HEK293T (cell line): ENCODE data around the gene WFDC9.
"Not testable (repeated sequence)": the region's sequence is repeated elsewhere in the genome, so short reads cannot be mapped to it uniquely, and the experiment has no call there.

Experiments
- CTCF ChIA-PET: fragments of 350-600 bp; formaldehyde crosslinking; extraction: SDS; loops from one replicate; lab custom pipeline; 2021; ENCODE audit warnings: antibody characterized with exemption, inconsistent platforms; lab: Yijun Ruan, JAX
- POLR2A ChIA-PET: fragments of 350-600 bp; formaldehyde crosslinking; extraction: SDS; loops from one replicate; lab custom pipeline; 2020; ENCODE audit warnings: antibody characterized with exemption, inconsistent platforms; lab: Yijun Ruan, JAX
- DNase-seq: peaks from one replicate; pipeline ENCODE4 v3.0.0; 2012; ENCODE audit warnings: mixed read lengths; ENCODE audit errors: extremely low spot score
- ARNT ChIP-seq: fragments of 450-650 bp; IDR thresholded peaks from 2 replicates; pipeline ENCODE4 v1.6.1; 2017; ENCODE audit warnings: mild to moderate bottlenecking
- BHLHE40 ChIP-seq: fragments of 450-650 bp; IDR thresholded peaks from 2 replicates; pipeline ENCODE4 v1.6.1; 2016; ENCODE audit warnings: mild to moderate bottlenecking, moderate library complexity, borderline replicate concordance
- CTBP1 ChIP-seq: fragments of 450-650 bp; IDR thresholded peaks from 2 replicates; pipeline ENCODE4 v1.6.1; 2016; ENCODE audit warnings: borderline replicate concordance
- ELF4 ChIP-seq: fragments of 450-650 bp; IDR thresholded peaks from 2 replicates; pipeline ENCODE4 v1.6.1; 2017; ENCODE audit warnings: antibody characterized with exemption
- FOXA1 ChIP-seq: fragments of 450-650 bp; IDR thresholded peaks from 2 replicates; pipeline ENCODE4 v1.6.1; 2016; ENCODE audit warnings: mild to moderate bottlenecking
- FOXK2 ChIP-seq: fragments of 450-650 bp; IDR thresholded peaks from 2 replicates; pipeline ENCODE4 v1.6.1; 2016; ENCODE audit warnings: mild to moderate bottlenecking
- FOXM1 ChIP-seq: fragments of 450-650 bp; IDR thresholded peaks from 2 replicates; pipeline ENCODE4 v1.6.1; 2017; ENCODE audit warnings: mild to moderate bottlenecking, borderline replicate concordance
- HDGF ChIP-seq: fragments of 450-650 bp; IDR thresholded peaks from 2 replicates; pipeline ENCODE4 v1.6.1; 2017; ENCODE audit warnings: antibody characterized with exemption, borderline replicate concordance
- L3MBTL2 ChIP-seq: fragments of 450-650 bp; conservative IDR thresholded peaks from 2 replicates; pipeline ENCODE4 v1.6.1; 2016; ENCODE audit warnings: mild to moderate bottlenecking
- LEF1 ChIP-seq: fragments of 450-650 bp; IDR thresholded peaks from 2 replicates; pipeline ENCODE4 v1.6.1; 2017; ENCODE audit warnings: mild to moderate bottlenecking, borderline replicate concordance
- NFRKB ChIP-seq: fragments of 450-650 bp; IDR thresholded peaks from 2 replicates; pipeline ENCODE4 v1.6.1; 2016; ENCODE audit warnings: mild to moderate bottlenecking, moderate library complexity
- SP1 ChIP-seq: fragments of 450-650 bp; IDR thresholded peaks from 2 replicates; pipeline ENCODE4 v1.6.1; 2017
- SUZ12 ChIP-seq: fragments of 450-650 bp; IDR thresholded peaks from 2 replicates; pipeline ENCODE4 v1.6.1; 2016; ENCODE audit warnings: mild to moderate bottlenecking
- TARDBP ChIP-seq: fragments of 450-650 bp; IDR thresholded peaks from 2 replicates; pipeline ENCODE4 v1.6.1; 2016
- ZNF384 ChIP-seq: fragments of 450-650 bp; IDR thresholded peaks from 2 replicates; pipeline ENCODE4 v1.6.1; 2016
- TF ChIP-seq, protein P1 (sequence below): fragments of 450-650 bp; IDR thresholded peaks from 2 replicates; pipeline ENCODE4 v1.6.1; 2016

Gene WFDC9

DNA sequence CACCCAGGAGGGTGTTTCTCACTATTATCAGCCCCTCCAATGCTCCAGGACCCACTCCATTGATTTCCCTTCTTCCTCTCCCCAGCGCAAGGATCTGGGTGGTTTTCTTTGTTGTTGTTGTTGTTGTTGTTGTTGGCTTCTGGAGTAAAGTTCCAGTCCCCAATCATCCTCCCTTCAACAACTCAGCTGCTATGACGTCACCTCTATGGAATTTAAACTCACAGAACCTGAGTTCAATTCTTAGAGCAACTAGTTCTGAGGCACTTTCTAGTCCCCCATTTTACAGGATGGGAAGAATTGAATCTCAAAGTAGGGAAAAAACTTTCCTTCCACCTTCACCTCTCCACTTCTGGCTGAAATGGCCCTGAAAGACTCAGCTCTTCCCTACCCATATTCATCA, 42.3 kb downstream of the WFDC9 start:
- ChIA-PET CTCF (no interaction called here), POLR2A (no interaction called here)
- no peak for TF ChIP-seq ZNF384
- no peak for TF ChIP-seq BHLHE40
- no peak for TF ChIP-seq L3MBTL2
- TF ChIP-seq ELF4, result no peak
- TF ChIP-seq LEF1, result no peak
- TF ChIP-seq, protein P1, sequence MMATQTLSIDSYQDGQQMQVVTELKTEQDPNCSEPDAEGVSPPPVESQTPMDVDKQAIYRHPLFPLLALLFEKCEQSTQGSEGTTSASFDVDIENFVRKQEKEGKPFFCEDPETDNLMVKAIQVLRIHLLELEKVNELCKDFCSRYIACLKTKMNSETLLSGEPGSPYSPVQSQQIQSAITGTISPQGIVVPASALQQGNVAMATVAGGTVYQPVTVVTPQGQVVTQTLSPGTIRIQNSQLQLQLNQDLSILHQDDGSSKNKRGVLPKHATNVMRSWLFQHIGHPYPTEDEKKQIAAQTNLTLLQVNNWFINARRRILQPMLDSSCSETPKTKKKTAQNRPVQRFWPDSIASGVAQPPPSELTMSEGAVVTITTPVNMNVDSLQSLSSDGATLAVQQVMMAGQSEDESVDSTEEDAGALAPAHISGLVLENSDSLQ, result no peak
- no peak for TF ChIP-seq TARDBP
- TF ChIP-seq NFRKB, result no peak
- TF ChIP-seq FOXK2, result no peak
- no peak for TF ChIP-seq SP1
- TF ChIP-seq FOXM1, result no peak
- no peak for TF ChIP-seq ARNT
- DNase-seq, result no peak

DNA sequence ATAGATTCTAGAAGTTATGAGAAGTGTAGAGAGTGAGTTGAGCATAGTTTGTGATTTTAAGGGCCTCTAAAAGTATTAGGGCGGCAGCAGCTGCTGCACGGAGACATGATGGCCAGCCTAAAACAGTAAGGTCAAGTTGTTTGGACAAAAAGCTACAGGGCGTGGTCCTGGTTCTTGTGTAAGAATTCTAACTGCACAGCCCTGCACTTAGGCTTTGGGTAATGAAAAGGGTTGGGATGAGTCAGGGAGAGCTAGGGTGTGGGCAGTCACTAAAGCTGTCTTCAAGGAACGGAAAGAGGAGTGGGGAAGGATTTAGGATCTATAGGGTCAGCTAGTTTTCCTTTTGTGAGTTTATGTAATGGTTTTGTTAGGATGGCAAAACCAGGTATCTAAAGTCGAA, 45.1 kb downstream of the WFDC9 start:
- POLR2A ChIA-PET, DNase-seq, CTCF ChIA-PET: not testable (repeated sequence)

DNA sequence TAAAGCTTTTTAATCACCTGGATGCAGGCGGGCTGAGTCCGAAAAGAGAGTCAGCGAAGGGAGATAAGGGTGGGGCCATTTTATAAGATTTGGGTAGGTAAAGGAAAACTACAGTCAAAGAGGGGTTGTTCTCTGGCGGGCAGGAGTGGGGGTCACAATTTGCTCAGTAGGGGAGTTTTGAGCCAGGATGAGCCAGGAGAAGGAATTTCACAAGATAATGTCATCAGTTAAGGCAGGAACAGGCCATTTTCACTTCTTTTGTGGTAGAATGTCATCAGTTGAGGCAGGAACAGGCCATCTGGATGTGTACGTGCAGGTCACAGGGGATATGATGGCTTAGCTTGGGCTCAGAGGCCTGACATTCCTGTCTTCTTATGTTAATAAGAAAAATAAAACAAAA, 46.8 kb downstream of the WFDC9 start:
- POLR2A ChIA-PET, DNase-seq, CTCF ChIA-PET: not testable (repeated sequence)

DNA sequence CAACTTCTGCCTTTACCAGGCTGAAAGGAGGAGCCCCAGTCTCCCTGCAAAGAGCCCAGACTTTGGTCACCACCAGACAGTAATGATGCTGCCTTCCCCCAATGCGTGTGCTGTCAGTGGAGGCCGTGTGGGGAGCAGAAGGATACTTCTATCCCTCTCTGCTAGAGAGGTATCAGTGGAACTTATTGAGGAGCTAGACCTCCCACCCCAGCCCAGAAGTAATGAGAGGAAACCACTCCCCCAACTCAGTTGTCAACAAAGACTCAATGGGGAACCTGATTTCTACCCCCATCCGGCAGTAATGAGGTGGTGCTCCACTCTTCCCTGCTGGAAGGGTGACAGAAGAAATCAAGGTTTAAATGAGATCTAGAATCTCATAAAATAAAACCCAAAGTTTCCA, 47.6 kb downstream of the WFDC9 start:
- CTCF ChIA-PET, result no interaction called here
- no peak for TF ChIP-seq FOXM1
- TF ChIP-seq LEF1, result no peak
- no peak for TF ChIP-seq BHLHE40
- TF ChIP-seq, protein P1, result no peak
- no peak for TF ChIP-seq FOXK2
- TF ChIP-seq CTBP1, result no peak
- TF ChIP-seq ZNF384, result no peak
- TF ChIP-seq ELF4, result no peak
- no peak for TF ChIP-seq L3MBTL2
- TF ChIP-seq ARNT, result no peak
- no peak for DNase-seq
- POLR2A ChIA-PET, result no interaction called here

DNA sequence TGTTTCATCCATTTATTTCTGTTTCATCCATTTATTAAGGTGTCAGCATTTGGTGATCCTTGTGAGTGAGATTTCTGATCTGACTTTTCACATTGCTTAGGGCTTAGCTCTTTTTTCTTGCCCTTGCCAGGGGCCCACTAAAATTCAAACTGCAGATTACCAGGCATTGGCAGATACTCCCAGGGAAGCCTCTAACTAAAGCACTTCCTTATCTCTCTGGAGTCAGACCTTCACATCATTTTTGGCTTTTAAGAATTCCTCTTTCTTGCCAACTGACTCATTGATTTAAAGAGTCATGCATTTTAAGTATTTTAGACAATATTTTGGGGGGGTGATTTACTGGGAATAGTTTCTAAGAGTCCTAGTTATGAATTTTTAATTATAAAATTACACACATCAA, 49.4 kb downstream of the WFDC9 start:
- TF ChIP-seq FOXA1 (no peak), ELF4 (no peak), FOXM1 (no peak), SUZ12 (no peak), CTBP1 (no peak), ZNF384 (no peak), L3MBTL2 (no peak), NFRKB (no peak), HDGF (no peak), LEF1 (no peak), TARDBP (no peak)
- ChIA-PET CTCF (no interaction called here), POLR2A (no interaction called here)
- DNase-seq, result no peak

DNA sequence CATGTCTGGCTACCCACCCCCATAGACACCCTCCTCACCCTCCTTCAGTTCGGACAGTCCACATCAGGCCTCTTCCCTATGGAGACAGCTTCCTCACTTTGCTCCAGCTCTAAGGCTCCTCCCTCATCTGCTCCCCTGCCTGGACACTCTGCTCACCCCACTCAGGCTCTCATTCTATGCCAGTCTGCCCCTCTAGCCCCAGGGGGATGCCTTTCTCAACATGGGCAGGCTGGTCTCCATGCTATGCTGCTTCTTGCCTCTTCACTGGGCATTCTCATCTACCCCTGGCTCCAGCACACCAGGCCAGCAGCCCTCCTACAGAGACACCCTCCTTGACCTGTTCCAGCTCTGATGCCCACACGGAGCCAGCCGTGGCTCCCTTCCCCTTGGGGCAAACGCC, 51.9 kb downstream of the WFDC9 start, which contains the start of gene WFDC8:
Gene WFDC8, minus strand, starts transcription at position 101 of the 400 bp plus-strand sequence. Its CDS starts 37 bp downstream, at position 64.
- POLR2A ChIA-PET, result no interaction called here
- TF ChIP-seq FOXK2 (no peak), CTBP1 (no peak), HDGF (no peak), SUZ12 (no peak)
- CTCF ChIA-PET, result no interaction called here

DNA sequence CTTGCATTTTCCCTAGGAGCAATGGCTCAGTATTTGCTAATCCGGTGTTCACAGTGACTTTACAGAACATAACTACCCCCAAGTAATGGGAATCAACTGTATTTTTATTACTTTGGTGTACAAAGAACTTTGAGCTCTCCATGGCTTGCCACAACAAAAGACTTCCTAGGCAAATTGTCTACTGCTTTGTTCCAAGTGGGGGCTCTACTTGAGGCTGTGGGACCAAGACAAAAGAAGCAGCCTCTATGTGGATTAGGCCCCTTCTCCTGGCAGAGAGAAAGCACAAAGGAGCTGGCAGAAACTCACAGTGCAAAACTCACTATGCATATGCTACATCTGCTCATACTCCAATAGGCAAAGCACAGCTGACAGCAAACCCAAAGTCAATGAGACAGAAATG, 52.9 kb downstream of the WFDC9 start:
- no peak for DNase-seq

More for the DNA sequence above, 51.9 kb downstream of the WFDC9 start, which contains the start of gene WFDC8:
- no peak for DNase-seq

More for the DNA sequence above, 52.9 kb downstream of the WFDC9 start:
- TF ChIP-seq ARNT (no peak), FOXA1 (no peak), BHLHE40 (no peak), CTBP1 (no peak), FOXM1 (no peak), LEF1 (no peak), L3MBTL2 (no peak), SP1 (no peak), ELF4 (no peak), HDGF (no peak), NFRKB (no peak)
- TF ChIP-seq, protein P1, result no peak
- POLR2A ChIA-PET, result no interaction called here
- CTCF ChIA-PET, result no interaction called here
